NCI-H1694 (cell line): ENCODE data around the gene LEPROT.
"Not testable (repeated sequence)": the region's sequence is repeated elsewhere in the genome, so short reads cannot be mapped to it uniquely, and the experiment has no call there.

ENCODE experiments used
- DNase-seq: peaks from one replicate; lab custom pipeline; 2025; lab: John Stamatoyannopoulos, UW

The LEPROT gene

DNA sequence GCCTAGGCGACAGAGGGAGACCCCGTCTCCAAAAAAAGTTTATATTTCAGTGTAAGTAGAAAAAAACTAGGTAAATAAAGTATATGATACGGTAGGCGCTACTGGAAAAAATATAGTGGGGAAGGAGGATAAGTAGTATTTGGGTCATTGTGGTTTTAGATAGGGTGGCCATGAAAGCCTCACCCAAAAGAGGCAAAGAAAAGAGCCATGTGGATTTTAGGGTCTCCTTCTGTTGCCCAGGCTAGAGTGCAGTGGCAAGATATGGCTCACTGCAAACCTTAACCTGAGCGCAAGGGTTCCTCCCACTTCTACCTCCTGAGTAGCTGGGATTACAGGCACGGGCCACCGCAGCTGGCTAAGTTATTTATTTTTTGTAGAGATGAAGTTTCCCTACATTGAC is 17.1 kb downstream of the LEPROT start:
- DNase-seq, result no peak

DNA sequence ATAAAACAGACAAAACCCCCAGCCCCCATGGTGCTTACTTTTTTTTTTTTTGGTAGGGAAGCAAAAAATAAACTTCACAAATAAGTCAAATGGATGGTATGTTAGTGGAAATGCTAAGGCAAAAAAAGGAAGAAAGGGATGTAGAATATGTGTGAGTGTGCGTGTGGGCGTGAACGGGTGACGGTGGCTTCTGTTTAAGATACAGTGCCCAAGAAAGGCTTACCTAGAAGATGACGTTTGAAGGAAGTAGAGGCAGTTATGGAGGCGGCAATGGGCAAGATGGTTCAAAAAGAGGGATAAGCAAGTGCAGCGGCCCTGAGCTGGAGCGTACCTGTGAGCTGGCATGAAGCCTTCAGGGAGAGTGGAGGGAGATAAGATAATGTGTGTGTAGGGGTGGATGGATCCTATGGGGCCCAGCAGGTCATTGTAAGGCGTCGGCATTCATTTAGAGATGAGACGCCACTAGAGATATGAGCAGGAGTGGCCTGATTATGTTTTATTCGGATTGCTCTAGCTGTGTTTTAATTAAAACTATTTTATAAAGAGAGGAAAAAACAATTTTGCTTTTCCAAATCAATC is 19.9 kb downstream of the LEPROT start:
- DNase-seq, result no peak

DNA sequence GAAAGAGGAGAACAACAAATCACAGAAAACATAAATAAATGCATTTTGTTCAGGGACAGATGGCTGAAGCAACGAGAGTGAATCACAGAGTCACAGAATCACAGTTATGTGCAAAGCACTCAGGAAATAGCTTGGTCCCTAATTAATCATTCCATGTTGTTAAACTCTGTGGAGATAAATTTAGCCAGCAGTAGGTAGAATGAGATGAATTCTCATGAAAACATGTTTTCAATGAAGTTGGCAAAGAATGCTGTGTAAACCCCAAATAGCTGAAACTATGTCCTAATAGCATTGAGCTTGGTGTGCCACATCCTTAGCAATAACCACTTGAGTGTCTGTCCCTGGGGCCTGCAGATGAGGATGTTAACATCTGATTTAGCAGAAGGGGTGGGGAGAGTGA is 20.4 kb downstream of the LEPROT start:
- no peak for DNase-seq

DNA sequence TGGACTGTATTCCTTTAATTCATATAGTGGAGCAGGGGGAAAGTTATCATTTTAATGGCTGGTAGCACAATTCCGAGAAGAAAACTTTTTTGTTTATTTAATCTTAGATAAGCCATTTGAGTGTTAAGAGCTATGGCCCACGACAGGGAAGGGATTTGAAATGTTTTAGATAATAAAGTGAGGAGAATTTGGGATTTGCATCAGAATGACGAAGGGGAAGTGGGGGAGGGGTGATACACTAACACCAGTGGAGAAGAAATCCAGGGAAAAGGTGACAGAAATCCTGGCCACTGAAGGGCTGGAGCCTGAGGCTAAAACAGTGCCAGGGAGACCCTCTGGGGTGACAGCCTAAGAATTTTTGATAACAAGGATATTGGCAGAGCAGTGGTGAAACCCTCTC is 21.0 kb downstream of the LEPROT start:
- no peak for DNase-seq

DNA sequence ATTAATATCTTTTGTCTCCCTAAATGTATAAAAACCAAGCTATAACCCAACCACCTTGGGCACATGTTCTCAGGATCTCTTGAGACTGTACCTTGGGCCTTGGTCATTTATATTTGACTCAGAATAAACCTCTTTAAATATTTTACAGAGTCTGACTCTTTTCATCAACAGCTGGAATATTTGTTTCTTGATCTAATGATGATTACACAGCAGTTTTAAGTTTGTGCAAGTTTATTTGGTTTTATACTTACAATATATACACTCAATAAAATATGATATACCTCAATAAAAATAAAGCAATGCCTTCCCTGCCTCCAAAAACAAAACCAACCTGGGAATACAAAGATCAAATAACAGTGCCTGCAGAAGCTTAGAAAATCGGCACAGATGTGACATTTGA is 22.0 kb downstream of the LEPROT start:
- no peak for DNase-seq

DNA sequence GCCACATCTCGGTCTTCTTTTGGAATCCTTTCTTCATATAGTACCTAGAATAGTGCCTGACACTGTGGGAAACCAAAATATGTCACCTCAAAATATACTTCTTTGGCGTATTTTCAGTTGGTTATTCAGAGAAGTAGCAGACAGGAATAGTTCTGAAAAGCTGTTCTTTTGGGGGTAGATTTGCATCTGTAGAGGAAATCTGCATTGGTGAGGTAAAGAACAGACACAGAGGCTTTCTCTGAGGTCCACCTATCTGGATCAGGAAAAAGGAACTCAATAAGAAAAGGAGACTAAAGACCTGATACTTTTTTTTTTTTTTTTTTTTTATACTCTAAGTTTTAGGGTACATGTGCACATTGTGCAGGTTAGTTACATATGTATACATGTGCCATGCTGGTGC is 23.2 kb downstream of the LEPROT start:
- no peak for DNase-seq

DNA sequence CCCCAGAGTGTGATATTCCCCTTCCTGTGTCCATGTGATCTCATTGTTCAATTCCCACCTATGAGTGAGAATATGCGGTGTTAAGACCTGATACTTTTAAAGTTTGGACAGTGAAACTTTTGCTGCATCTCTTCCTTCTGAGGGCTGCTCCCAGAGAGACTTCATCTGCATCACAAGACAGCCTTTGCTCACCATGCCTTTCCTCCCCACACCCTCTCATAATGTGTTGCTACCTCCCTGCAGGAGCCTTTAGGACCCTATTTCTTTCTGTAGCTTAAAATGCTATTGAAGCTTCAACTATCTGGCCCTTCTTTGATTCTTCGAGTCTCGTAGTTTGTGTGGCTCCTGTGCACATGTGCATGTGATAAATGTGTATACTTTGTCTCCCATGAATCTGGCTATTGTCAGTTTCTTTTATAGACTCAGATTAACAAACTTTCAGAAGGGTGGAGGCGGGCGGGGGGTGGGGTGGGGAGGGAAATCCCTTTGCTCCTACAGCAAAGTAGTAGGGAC is 23.7 kb downstream of the LEPROT start:
- no peak for DNase-seq

DNA sequence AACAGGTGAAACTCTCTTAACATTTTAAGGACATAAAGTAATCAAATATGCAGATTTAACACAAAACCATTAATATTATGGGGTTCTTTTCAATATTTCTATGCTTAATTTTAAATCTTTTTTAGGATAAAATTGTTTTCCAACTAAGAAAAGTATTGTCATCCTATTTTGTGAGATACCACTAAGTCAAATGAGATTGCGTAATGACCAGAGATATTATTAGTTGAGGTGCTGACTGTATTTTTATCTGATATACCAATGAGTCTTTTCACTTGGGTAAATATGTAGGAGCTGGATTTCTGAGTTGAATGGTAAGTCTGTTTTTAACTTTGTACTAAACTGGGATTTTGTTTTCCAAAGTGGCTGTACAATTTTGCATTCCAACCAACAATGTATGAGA is 25.4 kb downstream of the LEPROT start:
- DNase-seq, result no peak

DNA sequence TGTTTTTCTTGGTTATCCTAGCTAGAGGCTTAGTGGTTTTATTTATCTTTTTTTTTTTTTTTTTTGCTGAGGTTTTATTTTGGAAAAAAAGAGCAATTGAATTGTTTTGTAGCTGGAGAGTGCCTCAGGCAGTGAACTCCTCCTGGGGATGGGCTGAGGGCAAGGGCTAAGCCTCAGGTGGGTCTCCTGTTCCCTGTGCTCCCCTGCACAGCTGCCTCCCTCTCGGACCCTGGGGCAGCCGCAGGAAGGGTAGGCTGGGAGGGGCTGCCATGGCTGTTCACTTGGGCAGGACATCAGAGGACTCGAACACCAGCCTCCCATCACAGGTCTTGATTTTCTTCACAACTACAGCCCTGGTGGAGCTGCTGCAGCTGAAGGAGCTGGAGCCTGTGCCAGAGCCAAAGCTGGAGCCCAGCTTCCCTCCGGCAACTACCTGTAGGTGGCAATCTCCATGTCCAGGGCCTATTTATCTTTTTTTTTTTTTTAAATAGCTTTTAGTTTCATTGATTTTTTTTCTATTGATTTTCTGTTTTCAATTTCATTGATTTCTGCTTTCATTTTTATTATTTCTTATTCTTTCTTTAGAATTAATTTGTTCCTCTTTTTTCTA is 28.9 kb downstream of the LEPROT start:
- no peak for DNase-seq

DNA sequence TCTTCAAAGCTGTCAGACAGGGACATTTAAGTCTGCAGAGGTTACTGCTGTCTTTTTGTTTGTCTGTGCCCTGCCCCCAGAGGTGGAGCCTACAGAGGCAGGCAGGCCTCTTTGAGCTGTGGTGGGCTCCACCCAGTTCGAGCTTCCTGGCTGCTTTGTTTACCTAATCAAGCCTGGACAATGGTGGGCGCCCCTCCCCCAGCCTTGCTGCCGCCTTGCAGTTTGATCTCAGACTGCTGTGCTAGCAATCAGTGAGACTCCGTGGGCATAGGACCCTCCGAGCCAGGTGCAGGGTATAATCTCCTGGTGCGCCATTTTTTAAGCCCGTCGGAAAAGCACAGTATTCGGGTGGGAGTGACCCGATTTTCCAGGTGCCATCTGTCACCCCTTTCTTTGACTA is 35.2 kb downstream of the LEPROT start:
- not testable (repeated sequence) for DNase-seq

DNA sequence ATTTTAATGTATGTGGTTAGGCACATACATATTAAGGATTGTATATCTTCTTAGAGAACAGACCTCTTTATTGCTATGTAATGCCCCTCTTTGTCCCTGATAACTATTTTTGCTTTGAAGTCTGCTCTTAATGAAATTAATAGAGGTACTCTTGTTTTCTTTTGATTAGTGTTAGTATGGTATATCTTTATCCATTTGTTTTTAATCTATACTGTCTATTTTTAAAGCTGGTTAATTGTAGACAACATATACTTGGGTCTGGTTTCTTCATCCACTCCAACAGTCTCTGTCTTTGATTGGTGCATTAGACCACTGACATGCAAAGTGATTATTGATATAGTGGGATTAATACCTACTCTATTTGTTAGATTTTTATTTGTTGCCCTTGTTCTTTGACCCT is 36.0 kb downstream of the LEPROT start:
- no peak for DNase-seq

DNA sequence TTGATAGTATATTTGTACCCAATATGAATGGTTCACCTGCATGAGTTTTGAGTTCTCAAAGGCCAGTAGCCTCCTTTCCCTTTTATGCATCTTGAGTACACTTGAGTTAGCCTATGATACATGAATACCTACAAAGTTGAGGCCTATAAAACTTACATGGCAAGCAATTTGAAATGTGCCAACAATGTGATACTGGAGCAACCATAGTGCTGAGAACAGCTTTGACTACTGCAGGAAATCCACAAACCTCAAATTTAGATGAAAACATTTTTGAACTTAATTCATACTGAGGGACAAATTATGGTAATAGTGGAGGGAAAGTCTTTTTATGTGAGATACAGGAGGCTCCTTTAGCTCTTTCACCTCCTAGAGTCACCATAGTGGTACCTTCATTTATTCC is 37.4 kb downstream of the LEPROT start:
- DNase-seq, result no peak

DNA sequence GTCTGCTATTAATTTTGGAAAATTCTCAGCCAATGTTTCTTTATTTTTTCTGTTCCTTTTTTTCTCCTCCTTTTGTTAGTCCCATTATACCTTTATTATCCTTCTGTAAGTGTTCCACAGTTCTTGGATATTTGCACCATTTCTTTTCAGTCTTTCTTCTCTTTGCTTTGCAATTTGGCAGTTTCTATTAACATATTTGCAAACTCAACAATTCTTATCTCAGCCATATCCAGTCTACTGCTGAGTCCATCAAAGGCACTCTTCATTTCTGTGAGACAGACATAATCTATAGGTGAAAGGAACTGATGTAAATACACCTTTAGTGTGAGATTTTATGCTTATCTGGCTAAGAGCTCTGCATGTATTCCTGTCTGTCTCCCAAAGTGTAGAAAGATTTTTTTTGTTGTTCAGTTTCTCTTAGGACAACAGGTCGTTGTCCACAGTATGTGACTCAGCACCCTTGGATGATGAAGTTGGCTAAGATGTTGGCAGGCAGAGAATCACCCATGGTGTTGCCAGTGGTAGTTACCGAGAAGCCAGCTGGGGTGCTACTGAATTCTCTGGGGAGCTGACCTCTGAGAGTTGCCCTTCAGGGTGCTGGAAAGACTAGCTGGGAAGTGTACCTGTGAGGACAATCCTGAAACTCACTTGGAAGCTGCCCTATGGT is 38.4 kb downstream of the LEPROT start:
- DNase-seq, result no peak

DNA sequence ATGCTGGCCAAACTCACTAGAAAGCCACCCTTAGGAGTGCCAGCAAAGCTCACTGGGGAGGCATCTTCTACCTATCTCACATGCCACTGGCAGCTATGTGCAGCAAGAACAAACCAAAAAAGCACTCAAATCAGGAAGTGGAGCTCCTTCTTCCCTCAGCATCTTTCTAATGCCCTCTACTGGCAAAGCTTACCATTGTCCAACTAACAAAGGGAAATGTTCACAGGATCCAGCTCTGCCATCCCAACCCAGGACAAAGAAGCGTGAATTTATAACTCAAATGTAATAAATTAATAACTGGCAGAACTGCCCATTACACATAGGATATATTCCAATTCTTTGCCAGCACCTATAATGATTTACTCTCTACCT is 38.9 kb downstream of the LEPROT start:
- no peak for DNase-seq

DNA sequence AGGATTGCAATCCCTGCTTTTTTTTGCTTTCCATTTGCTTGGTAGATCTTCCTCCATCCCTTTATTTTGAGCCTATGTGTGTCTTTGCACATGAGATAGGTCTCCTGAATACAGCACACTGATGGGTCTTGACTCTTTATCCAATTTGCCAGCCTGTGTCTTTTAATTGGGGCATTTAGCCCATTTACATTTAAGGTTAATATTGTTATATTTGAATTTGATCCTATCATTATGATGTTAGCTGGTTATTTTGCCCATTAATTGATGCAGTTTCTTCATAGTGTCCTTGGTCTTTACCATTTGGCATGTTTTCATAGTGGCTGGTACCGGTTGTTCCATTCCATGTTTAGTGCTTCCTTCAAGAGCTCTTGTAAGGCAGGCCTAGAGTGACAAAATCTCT is 45.4 kb downstream of the LEPROT start:
- DNase-seq, result not testable (repeated sequence)

DNA sequence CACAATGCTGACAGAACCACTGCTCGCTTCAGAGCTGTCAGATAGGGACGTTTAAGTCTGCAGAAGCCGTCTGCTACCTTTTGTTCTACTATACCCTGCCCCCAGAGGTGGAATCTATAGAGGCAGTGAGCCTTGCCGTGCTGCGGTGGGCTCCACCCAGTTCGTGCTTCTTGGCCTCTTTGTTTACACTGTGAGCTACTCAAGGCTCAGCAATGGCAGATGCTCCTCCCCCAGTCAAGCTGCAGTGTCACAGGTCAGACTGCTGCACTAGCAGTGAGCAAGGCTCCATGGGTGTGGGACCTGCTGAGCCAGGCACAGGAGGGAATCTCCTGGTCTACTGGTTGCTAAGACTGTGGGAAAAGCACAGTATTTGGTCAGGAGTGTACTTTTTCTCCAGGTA is 47.1 kb downstream of the LEPROT start:
- no peak for DNase-seq

DNA sequence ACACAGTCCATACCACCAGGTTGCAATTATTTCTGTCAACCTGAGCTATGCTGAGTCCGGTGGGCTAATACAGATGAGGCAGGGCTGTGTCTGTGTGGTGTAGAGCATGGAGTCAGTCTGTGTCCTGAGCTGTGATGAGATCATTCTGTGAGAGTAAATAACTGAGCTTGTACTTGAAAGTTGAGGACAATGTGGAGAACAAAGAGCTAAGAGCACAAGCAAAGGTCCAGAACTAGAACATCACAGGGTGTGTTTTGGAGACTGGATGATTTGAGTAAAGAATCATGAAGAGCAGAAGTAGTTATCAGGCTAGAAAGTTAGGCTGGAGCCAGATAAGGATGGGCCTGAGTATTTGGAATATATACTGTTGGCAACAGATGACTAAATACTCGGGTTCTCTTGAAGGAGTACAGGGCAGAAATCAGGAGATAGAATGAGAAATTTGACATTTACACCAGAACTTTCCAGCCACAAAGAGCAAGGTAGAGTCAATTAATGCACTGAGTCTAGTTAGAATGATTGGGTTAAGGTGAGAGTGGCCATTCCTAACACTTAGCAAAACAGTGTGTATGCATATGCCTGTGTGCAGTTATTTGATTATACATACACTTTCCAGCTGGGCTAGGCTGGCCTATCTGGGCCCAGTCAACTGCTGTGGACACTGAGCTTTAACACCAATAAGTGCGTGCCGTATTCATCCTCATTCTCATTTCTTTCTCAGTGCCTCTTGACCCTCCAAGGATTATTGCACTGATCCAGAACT is 48.8 kb downstream of the LEPROT start:
- DNase-seq, result no peak

DNA sequence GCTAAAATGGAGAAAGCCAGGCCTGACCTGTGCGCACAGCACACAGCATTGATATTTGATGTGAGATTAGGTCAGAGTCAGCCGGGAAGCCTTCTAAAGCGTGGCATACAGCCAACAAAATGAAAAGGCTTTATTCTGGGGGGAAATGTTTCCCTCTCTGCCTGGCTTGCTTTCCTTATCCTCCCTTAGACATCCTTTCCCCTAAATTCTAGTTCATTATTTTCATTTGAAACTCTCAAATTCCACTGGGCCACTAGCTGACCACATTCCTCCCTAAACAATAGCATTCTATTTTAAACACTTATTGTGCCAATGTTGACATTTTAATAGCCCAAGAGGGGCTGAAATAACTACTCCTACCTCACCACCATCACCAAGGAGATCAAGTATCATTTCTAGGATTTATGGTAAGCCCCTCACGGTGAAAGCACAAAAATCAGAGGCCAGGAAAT is 49.4 kb downstream of the LEPROT start:
- DNase-seq, result no peak

DNA sequence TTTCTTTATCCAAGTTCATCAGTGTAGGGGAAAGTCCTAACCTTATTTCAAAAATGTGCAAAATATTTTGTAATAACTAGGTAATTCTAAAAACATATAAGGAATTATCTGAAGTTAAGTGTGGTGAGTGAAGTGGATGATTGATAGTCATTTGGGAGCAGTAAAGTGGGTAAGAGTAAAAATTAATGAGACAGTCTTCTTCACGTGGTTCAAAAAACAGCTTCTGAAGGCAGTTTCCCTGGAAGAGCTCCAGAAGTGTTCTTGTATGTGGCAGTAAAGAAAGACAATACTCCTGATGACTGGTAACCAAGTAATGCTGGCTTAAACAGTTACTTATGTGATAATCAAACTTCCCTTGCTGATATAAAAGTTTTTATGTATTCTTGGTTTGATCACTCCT is 50.3 kb downstream of the LEPROT start:
- DNase-seq, result no peak

DNA sequence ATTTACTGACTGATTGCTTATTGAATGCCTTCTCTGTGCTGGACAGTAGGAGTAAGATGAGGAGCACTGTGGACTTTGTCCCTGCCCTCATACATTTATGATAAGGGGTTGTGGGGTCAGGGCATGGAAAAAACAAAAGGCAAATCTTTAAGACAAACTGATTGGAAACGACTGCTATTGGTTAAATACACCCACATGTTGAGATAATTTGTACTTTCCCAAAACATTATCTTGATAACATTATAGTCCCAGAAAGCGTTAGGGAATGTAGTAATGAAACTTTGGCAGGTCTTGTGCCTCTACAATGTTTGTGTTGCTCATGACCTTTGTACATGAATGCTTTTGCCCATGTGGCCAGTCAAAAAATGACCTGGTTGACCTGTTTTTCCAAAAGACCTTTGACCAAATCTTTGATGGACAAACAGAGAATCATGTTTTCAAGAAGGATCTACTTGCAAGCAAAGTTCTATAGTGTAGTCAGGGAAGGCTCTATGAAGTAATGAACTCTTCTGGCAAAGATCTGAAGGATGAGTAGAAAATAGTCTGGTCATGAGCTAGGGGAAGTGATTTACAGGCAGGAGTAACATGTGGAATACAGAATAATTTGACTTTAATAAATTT is 50.9 kb downstream of the LEPROT start:
- DNase-seq, result no peak

DNA sequence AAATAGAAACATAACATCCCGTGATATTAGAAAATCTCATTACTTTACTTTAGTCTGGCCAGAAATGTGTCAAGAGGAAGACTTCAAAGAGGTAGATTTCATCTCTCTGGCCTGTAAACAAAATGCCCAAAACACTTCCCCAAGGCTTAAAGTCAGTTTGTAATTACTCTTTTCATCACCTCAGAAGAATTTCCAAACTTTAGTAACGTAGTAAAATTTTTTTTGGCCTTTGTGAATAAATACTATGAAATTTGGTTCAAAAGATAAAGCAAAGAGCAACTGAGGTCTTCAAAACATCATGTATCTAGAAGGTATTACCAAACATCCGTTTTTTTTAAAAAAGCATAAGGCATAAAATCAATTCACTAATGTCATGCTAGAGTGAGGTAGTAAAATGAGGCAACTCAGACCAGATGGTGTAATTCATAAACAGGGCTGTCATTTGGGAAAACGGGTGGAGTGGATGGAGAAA is 51.4 kb downstream of the LEPROT start:
- DNase-seq, result peak; percentile 82

DNA sequence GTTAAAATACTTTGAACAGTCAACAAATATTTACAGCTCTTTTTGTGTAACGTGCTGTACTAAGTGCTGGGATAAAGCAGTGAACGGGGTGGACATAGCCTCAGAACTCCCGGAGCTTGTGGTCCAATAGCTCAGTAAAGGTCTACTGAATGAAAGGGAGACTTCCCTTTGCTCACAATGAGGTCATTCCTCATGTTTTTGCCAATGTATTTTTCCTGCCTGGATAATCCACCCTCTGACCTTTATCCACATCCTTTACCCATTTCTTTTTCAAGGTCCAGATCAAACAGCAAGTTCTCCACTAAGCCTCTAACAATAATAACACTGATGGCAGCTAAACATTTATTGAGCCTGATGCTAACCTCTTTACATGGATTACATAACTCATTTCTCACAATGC is 55.9 kb downstream of the LEPROT start:
- DNase-seq, result no peak
